Testis (tissue), 3 donors: ENCODE results near the gene OXCT1. TPM values are rescaled to one million over a fixed set of nuclear protein-coding genes. Genes with fewer than 3 reads are reported as not detected.

Experiments used
- DNase-seq: peaks from one replicate; pipeline ENCODE4 v3.0.0-alpha.2; 2019
- H3K27ac ChIP-seq, 2 donors: fragments of 200-600 bp; sonication (generic); one replicate each; pipeline ENCODE4 v1.5.1; 2019
- H3K27me3 ChIP-seq: fragments of 200-600 bp; sonication (generic); one replicate; pipeline ENCODE4 v1.5.1; 2019
- H3K36me3 ChIP-seq: fragments of 200-600 bp; sonication (generic); one replicate; pipeline ENCODE4 v1.5.1; 2017; ENCODE audit warnings: low read depth; ENCODE audit errors: missing control alignments
- H3K4me1 ChIP-seq: fragments of 200-600 bp; sonication (generic); one replicate; pipeline ENCODE4 v1.5.1; 2019
- H3K4me3 ChIP-seq, 2 donors: fragments of 200-600 bp; sonication (generic); one replicate each; pipeline ENCODE4 v1.5.1; 2017 to 2019
- H3K9me3 ChIP-seq: fragments of 200-600 bp; sonication (generic); one replicate; pipeline ENCODE4 v1.5.1; 2017
- CTCF ChIP-seq, 3 experiments: fragments of 450-650 bp in 2 of 3; fragments of 200-600 bp in 1 of 3; sonication (generic) in 1 of 3; IDR thresholded peaks; one replicate each; pipeline ENCODE4 v1.5.1; 2016 to 2019; ENCODE audit warnings: antibody characterized with exemption in 3 of 3, mild to moderate bottlenecking in 2 of 3, moderate library complexity in 1 of 3
- POLR2A ChIP-seq: fragments of 450-650 bp; IDR thresholded peaks from one replicate; pipeline ENCODE4 v1.6.1; 2017; ENCODE audit warnings: antibody characterized with exemption, mild to moderate bottlenecking, moderate library complexity
- WGBS, 2 donors: methylation state at CpG; one replicate each; pipeline ENCODE4 v1.1.5; 2018; 5-methylcytosine and 5-hydroxymethylcytosine counted together
- intact Hi-C: fragments of 100-400 bp; cut with DNase I; formaldehyde crosslinking; loops from one replicate; pipeline ENCODE4 v1.15.1; 2023; ENCODE audit warnings: low total_unique reads
- polyA plus RNA-seq: library from polyadenylated mRNA; stranded (reverse); fragments of 350-450 nt; fragmentation: Illumina TruSeq; extraction: RNeasy Lipid Tissue Mini Kit (QIAGEN cat#74804); gene quantifications from one replicate; pipeline ENCODE4 v1.2.3, GENCODE V29; 2014; ENCODE audit warnings: low read depth, low replicate concordance; ENCODE audit not compliant: insufficient read depth
- total RNA-seq, 2 donors: library from RNA; depleted of rRNA; stranded (reverse); fragments of >200 nt; gene quantifications; one replicate each; pipeline ENCODE4 v1.2.3, GENCODE V29; 2016

Gene OXCT1
- total and polyA plus RNA-seq, 3 donors from 2014 or later: 11.7 to 22.7 (median 16.5) TPM

GRCh38 chr5:41891066-41891707 lies 21.0 kb upstream of the OXCT1 start:
- no peak overlapping the region for H3K27ac ChIP-seq
- no peak overlapping the region for H3K4me3 ChIP-seq
- intact Hi-C loops: no loop called here
- no peaks in the 10 kb centered on the region for H3K4me1 ChIP-seq
- WGBS, 2 donors: 42 to 44% methylated on average over 2 of the region's 2 CpGs
- no peaks in the 10 kb centered on the region for H3K27me3 ChIP-seq
- no peaks in the 10 kb centered on the region for H3K9me3 ChIP-seq
- DNase-seq: no peak
- TF ChIP-seq CTCF (IDR thresholded peaks at IDR 0.05): no peak
- TF ChIP-seq POLR2A: no peak
- H3K36me3 ChIP-seq: no peaks in the 10 kb centered on the region

- no peaks in the 10 kb centered on the region for H3K27me3 ChIP-seq
- intact Hi-C loops: no loop called here
- no peak overlapping the region for H3K4me3 ChIP-seq
- no peak overlapping the region for H3K27ac ChIP-seq
- H3K4me1 ChIP-seq: no peaks in the 10 kb centered on the region
- TF ChIP-seq CTCF (IDR thresholded peaks at IDR 0.05) (no peak), POLR2A (no peak)
- no peaks in the 10 kb centered on the region for H3K36me3 ChIP-seq
- H3K9me3 ChIP-seq: no peaks in the 10 kb centered on the region
- DNase-seq: no peak
These were observed 15.1 kb upstream of the OXCT1 start for GRCh38 chr5:41885286-41885685.

GRCh38 chr5:41883936-41884335 lies 13.7 kb upstream of the OXCT1 start:
- 88% methylated on average over 2 of the region's 2 CpGs for WGBS, 2 donors
- no peak for DNase-seq
- H3K4me3 ChIP-seq: no peak overlapping the region
- TF ChIP-seq POLR2A (no peak), CTCF (IDR thresholded peaks at IDR 0.05) (no peak)
- no peaks in the 10 kb centered on the region for H3K4me1 ChIP-seq
- H3K36me3 ChIP-seq: no peaks in the 10 kb centered on the region
- intact Hi-C loops: no loop called here
- no peaks in the 10 kb centered on the region for H3K9me3 ChIP-seq
- no peaks in the 10 kb centered on the region for H3K27me3 ChIP-seq
- H3K27ac ChIP-seq: no peak overlapping the region

- Histone ChIP-seq H3K27me3 (no peaks in the 10 kb centered on the region), H3K36me3 (no peaks in the 10 kb centered on the region), H3K27ac (no peak overlapping the region), H3K9me3 (no peaks in the 10 kb centered on the region), H3K4me1 (no peaks in the 10 kb centered on the region), H3K4me3 (no peak overlapping the region)
- no peak for DNase-seq
- intact Hi-C loops: no loop called here
- 72 to 81% methylated on average over 3 of the region's 3 CpGs for WGBS, 2 donors
- no peak for TF ChIP-seq CTCF (IDR thresholded peaks at IDR 0.05)
- no peak for TF ChIP-seq POLR2A
These were observed 13.0 kb upstream of the OXCT1 start for GRCh38 chr5:41883243-41883642.

GRCh38 chr5:41882765-41883164 lies 12.5 kb upstream of the OXCT1 start:
- H3K27me3 ChIP-seq: no peaks in the 10 kb centered on the region
- H3K9me3 ChIP-seq: no peaks in the 10 kb centered on the region
- H3K4me3 ChIP-seq: no peak overlapping the region
- intact Hi-C loops: no loop called here
- no peak for DNase-seq
- H3K27ac ChIP-seq: no peak overlapping the region
- WGBS, 2 donors: 73 to 87% methylated on average over 5 of the region's 5 CpGs
- H3K4me1 ChIP-seq: no peaks in the 10 kb centered on the region
- H3K36me3 ChIP-seq: no peaks in the 10 kb centered on the region
- no peak for TF ChIP-seq POLR2A
- TF ChIP-seq CTCF (IDR thresholded peaks at IDR 0.05): no peak
